Suprapubic skin (tissue), 3 donors: ENCODE measurements around the gene PRR15L.

ENCODE experiments used
- POLR2AphosphoS5 ChIP-seq, 3 donors: sonication (generic); formaldehyde crosslinking; IDR thresholded peaks; one replicate each; pipeline ENCODE4 v1.6.1; 2017; ENCODE audit warnings: antibody characterized with exemption in 3 of 3
- TF ChIP-seq, protein P1 (sequence below), 2 donors: fragments of 200-600 bp in 1 of 2; fragments of 450-650 bp in 1 of 2; sonication (generic) in 1 of 2; IDR thresholded peaks; one replicate each; pipeline ENCODE4 v1.5.1; 2016 to 2019; ENCODE audit warnings: antibody characterized with exemption in 2 of 2, mild to moderate bottlenecking in 1 of 2, moderate library complexity in 1 of 2

- TF ChIP-seq, protein P1, sequence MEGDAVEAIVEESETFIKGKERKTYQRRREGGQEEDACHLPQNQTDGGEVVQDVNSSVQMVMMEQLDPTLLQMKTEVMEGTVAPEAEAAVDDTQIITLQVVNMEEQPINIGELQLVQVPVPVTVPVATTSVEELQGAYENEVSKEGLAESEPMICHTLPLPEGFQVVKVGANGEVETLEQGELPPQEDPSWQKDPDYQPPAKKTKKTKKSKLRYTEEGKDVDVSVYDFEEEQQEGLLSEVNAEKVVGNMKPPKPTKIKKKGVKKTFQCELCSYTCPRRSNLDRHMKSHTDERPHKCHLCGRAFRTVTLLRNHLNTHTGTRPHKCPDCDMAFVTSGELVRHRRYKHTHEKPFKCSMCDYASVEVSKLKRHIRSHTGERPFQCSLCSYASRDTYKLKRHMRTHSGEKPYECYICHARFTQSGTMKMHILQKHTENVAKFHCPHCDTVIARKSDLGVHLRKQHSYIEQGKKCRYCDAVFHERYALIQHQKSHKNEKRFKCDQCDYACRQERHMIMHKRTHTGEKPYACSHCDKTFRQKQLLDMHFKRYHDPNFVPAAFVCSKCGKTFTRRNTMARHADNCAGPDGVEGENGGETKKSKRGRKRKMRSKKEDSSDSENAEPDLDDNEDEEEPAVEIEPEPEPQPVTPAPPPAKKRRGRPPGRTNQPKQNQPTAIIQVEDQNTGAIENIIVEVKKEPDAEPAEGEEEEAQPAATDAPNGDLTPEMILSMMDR (IDR thresholded peaks at IDR 0.05) = no peak
- TF ChIP-seq POLR2AphosphoS5 (IDR thresholded peaks at IDR 0.05) = no peak
Observed at GRCh38 chr17:47980541-47980940, 22.9 kb upstream of the PRR15L start.
